ENCODE measurements around the gene SLC11A1.
A peak's percentile ranks its signal among the peaks of the same experiment; 100 is the strongest.

The SLC11A1 gene

DNA sequence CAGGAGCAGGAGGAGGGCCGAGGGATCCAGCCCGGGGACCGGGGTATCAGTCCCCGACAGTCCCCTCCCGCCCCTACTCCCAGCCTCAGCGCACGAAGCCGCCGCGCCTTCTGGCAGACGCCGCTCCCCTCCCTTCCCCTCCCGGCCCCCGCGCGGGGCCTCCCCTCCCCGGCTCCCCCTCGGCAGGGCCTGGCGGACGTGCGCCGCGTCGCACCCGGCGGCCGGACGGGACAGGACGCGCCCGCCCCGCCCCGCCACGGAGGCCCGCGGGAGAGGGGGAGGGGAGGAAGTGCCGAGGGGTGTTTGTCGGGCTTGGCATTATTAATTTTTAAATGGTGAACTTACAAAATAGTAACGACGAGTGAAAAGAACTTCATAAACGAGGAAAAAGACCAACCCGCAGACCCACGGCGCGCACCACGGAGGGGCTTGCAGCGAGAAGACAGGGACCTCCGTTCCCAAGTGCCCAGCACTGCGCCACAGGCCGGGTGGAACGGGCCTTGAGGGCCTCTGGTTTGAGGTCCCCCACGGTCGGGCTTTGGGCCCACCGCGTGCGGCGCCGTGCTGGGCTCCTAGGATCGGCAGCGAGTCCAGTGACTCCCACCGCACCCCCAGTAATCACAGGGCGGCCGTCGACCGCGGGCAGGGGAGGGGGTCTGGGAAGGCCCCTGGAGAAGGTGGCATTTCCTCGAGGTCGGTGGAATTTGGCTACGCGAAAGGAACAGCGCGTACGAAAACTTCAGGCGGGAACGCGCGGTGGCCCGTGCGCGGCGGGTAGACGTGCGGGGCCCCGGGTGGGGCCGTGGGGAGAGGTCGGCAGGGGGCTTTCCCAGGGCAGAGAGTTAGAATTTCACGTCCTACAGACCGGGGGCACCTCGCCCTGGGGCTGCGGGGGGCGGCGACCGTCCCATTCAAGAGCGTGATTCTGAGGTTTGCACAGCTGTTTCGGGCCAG is 16.6 kb downstream of the SLC11A1 start (continued):
- TF ChIP-seq ZNF530 (tag by site-specific recombination; IDR thresholded peaks at IDR 0.05; ENCODE audit: low read depth) (no peak), SP7 (tag by site-specific recombination; IDR thresholded peaks at IDR 0.05) (no peak), ZNF354C (tag by site-specific recombination; IDR thresholded peaks at IDR 0.05; ENCODE audit: borderline replicate concordance, low read depth) (no peak), ZNF529 (tag by site-specific recombination; IDR thresholded peaks at IDR 0.05; ENCODE audit: insufficient replicate concordance) (no peak), TRIM28 (IDR thresholded peaks at IDR 0.05; ENCODE audit: borderline replicate concordance, low read length) (no peak), ZNF202 (tag by site-specific recombination; IDR thresholded peaks at IDR 0.05; ENCODE audit: borderline replicate concordance) (no peak), ZNF341 (tag by site-specific recombination; IDR thresholded peaks at IDR 0.05; ENCODE audit: low read depth) (peak; percentile 82; the same call in 1 of the 2 replicates), ZBTB20 (tag by site-specific recombination; IDR thresholded peaks at IDR 0.05) (0 out of 2 replicates have a peak, but pooled peaks have one; percentile 19), ZNF785 (tag by site-specific recombination; IDR thresholded peaks at IDR 0.05) (no peak), ZNF175 (tag by site-specific recombination; IDR thresholded peaks at IDR 0.05) (no peak), ZNF843 (tag by site-specific recombination; IDR thresholded peaks at IDR 0.05) (no peak), ZNF658 (tag by site-specific recombination; IDR thresholded peaks at IDR 0.05) (no peak), ZNF777 (tag by site-specific recombination; IDR thresholded peaks at IDR 0.05; ENCODE audit: borderline replicate concordance) (no peak), ZNF544 (tag by site-specific recombination; IDR thresholded peaks at IDR 0.05) (no peak), ZNF132 (tag by site-specific recombination; IDR thresholded peaks at IDR 0.05; ENCODE audit: borderline replicate concordance) (no peak), ZNF501 (tag by site-specific recombination; IDR thresholded peaks at IDR 0.05) (no peak), GLI2 (tag by site-specific recombination; IDR thresholded peaks at IDR 0.05; ENCODE audit: borderline replicate concordance, low read depth) (no peak), GLIS2 (tag by site-specific recombination; IDR thresholded peaks at IDR 0.05) (peak; percentile 8; the same call in 1 of the 2 replicates), ZNF311 (tag by site-specific recombination; IDR thresholded peaks at IDR 0.05; ENCODE audit: borderline replicate concordance) (no peak), ZXDB (tag by site-specific recombination; IDR thresholded peaks at IDR 0.05) (no peak)
- TF ChIP-seq, protein P1, sequence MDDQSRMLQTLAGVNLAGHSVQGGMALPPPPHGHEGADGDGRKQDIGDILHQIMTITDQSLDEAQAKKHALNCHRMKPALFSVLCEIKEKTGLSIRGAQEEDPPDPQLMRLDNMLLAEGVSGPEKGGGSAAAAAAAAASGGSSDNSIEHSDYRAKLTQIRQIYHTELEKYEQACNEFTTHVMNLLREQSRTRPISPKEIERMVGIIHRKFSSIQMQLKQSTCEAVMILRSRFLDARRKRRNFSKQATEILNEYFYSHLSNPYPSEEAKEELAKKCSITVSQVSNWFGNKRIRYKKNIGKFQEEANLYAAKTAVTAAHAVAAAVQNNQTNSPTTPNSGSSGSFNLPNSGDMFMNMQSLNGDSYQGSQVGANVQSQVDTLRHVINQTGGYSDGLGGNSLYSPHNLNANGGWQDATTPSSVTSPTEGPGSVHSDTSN (CRISPR knock-in tag; IDR thresholded peaks at IDR 0.05) = no peak; the same call in 1 of the 2 replicates
- TF ChIP-seq, protein P2, sequence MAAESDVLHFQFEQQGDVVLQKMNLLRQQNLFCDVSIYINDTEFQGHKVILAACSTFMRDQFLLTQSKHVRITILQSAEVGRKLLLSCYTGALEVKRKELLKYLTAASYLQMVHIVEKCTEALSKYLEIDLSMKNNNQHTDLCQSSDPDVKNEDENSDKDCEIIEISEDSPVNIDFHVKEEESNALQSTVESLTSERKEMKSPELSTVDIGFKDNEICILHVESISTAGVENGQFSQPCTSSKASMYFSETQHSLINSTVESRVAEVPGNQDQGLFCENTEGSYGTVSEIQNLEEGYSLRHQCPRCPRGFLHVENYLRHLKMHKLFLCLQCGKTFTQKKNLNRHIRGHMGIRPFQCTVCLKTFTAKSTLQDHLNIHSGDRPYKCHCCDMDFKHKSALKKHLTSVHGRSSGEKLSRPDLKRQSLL (tag by site-specific recombination; IDR thresholded peaks at IDR 0.05) = no peak
- TF ChIP-seq, protein P3, sequence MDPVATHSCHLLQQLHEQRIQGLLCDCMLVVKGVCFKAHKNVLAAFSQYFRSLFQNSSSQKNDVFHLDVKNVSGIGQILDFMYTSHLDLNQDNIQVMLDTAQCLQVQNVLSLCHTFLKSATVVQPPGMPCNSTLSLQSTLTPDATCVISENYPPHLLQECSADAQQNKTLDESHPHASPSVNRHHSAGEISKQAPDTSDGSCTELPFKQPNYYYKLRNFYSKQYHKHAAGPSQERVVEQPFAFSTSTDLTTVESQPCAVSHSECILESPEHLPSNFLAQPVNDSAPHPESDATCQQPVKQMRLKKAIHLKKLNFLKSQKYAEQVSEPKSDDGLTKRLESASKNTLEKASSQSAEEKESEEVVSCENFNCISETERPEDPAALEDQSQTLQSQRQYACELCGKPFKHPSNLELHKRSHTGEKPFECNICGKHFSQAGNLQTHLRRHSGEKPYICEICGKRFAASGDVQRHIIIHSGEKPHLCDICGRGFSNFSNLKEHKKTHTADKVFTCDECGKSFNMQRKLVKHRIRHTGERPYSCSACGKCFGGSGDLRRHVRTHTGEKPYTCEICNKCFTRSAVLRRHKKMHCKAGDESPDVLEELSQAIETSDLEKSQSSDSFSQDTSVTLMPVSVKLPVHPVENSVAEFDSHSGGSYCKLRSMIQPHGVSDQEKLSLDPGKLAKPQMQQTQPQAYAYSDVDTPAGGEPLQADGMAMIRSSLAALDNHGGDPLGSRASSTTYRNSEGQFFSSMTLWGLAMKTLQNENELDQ (tag by site-specific recombination; IDR thresholded peaks at IDR 0.05; ENCODE audit: low read depth) = no peak
- TF ChIP-seq, protein P4, sequence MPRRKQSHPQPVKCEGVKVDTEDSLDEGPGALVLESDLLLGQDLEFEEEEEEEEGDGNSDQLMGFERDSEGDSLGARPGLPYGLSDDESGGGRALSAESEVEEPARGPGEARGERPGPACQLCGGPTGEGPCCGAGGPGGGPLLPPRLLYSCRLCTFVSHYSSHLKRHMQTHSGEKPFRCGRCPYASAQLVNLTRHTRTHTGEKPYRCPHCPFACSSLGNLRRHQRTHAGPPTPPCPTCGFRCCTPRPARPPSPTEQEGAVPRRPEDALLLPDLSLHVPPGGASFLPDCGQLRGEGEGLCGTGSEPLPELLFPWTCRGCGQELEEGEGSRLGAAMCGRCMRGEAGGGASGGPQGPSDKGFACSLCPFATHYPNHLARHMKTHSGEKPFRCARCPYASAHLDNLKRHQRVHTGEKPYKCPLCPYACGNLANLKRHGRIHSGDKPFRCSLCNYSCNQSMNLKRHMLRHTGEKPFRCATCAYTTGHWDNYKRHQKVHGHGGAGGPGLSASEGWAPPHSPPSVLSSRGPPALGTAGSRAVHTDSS (tag by site-specific recombination; IDR thresholded peaks at IDR 0.05) = no peak
- TF ChIP-seq, protein P5, sequence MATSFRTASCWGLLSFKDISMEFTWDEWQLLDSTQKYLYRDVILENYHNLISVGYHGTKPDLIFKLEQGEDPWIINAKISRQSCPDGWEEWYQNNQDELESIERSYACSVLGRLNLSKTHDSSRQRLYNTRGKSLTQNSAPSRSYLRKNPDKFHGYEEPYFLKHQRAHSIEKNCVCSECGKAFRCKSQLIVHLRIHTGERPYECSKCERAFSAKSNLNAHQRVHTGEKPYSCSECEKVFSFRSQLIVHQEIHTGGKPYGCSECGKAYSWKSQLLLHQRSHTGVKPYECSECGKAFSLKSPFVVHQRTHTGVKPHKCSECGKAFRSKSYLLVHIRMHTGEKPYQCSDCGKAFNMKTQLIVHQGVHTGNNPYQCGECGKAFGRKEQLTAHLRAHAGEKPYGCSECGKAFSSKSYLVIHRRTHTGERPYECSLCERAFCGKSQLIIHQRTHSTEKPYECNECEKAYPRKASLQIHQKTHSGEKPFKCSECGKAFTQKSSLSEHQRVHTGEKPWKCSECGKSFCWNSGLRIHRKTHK (tag by site-specific recombination; IDR thresholded peaks at IDR 0.05) = no peak
- TF ChIP-seq, protein P6, sequence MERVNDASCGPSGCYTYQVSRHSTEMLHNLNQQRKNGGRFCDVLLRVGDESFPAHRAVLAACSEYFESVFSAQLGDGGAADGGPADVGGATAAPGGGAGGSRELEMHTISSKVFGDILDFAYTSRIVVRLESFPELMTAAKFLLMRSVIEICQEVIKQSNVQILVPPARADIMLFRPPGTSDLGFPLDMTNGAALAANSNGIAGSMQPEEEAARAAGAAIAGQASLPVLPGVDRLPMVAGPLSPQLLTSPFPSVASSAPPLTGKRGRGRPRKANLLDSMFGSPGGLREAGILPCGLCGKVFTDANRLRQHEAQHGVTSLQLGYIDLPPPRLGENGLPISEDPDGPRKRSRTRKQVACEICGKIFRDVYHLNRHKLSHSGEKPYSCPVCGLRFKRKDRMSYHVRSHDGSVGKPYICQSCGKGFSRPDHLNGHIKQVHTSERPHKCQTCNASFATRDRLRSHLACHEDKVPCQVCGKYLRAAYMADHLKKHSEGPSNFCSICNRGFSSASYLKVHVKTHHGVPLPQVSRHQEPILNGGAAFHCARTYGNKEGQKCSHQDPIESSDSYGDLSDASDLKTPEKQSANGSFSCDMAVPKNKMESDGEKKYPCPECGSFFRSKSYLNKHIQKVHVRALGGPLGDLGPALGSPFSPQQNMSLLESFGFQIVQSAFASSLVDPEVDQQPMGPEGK (tag by site-specific recombination; IDR thresholded peaks at IDR 0.05) = peak; percentile 7; the same call in 1 of the 2 replicates
- TF ChIP-seq, protein P7, sequence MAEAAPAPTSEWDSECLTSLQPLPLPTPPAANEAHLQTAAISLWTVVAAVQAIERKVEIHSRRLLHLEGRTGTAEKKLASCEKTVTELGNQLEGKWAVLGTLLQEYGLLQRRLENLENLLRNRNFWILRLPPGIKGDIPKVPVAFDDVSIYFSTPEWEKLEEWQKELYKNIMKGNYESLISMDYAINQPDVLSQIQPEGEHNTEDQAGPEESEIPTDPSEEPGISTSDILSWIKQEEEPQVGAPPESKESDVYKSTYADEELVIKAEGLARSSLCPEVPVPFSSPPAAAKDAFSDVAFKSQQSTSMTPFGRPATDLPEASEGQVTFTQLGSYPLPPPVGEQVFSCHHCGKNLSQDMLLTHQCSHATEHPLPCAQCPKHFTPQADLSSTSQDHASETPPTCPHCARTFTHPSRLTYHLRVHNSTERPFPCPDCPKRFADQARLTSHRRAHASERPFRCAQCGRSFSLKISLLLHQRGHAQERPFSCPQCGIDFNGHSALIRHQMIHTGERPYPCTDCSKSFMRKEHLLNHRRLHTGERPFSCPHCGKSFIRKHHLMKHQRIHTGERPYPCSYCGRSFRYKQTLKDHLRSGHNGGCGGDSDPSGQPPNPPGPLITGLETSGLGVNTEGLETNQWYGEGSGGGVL (tag by site-specific recombination; IDR thresholded peaks at IDR 0.05) = peak; percentile 72
